Measurements from ENCODE around the gene FAR2.

Gene FAR2

DNA sequence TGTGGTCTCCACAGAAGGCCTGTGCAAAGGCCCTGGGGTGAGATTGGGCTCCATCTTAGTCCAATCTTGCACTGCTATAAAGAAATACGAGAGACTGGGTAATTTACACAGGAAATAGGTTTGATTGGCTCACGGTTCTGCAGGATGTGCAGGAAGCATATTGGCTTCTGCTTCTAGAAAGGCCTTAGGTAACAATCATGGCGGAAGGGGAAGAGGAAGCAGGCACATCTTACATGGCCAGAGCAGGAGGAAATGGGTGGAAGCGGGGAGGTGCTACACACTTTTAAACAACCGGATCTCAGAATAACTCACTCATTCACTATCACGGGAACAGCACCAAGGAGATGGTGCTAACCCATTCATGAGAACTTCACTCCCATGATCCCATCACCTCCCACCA is 55.4 kb downstream of the FAR2 start:
- no peak for DNase-seq (ENCODE audit: low spot score)

DNA sequence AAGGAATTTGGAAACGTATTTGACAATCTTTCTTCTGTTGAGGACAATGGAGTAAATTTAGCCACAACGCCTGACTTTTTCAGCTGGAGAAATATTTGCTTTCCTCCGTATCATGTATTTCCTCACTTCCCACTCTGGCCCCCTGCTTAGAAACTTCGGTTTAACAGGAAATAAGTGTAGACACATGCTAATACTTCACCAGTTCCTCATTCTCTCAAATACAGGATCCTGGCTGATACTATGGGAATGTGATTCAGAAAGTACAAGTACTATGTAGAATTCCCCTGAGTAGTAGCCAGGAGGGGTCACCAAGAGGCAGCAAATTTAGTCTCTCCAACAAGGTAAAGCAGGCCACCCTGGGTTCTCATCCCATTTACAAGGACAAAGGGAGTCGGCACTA is 58.0 kb downstream of the FAR2 start:
- no peak for DNase-seq (ENCODE audit: low spot score)

DNA sequence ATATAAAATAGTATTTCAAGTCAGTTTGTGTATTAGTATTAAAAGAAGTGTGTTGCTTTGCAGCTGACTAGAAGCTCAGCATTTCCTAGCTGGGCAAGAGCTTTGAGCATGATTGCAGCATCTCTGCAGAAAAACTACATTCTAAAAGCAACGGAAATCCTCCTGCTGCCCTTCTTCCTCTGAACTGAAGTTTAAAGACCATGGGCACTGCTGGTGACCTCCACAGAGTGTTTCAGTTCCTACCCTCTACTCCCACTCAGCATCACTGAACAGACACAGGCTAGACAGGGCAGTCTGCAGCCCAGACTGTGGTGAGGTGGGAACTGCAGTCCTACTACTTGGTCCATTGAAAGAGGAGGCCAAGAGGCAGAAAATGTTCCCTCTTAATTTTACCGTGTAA is 59.0 kb downstream of the FAR2 start:
- no peak for DNase-seq (ENCODE audit: low spot score)

DNA sequence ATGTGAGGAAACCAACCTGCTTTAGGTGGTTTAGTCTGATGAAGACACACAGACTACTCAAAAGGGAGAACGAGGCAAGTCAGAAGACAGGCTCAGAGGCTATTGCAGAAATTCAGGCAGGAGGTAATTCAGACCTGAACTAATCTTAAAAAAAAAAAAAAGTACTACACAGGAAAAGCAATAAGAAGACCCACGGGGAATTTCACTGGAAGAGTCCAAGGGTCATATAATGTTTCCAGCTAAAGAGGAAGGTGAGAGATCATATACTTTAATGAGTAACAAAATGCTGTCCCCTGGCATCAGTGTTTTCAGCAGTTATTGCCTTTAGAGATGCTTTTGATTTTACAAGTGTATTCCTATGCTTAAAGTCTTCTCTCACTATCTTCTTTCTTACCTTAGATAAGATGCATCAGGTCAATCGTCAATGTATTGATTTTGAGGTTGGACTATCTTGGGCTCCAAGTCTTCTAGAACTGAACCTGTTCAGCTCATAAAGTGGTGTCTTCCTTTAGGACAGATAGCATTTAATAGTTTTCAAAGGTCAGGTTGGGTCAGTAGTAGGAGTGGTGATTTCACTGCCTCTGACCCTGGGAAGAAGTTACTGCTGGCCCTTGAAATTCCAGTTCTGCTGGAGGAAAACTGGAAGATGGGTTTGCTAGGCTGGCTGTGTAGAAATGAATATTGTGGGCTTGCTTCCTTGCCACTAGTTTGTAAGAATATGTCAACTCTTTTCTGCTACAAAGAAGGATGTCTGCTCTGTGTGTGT is 60.0 kb downstream of the FAR2 start:
- DNase-seq (ENCODE audit: low spot score), result no peak

DNA sequence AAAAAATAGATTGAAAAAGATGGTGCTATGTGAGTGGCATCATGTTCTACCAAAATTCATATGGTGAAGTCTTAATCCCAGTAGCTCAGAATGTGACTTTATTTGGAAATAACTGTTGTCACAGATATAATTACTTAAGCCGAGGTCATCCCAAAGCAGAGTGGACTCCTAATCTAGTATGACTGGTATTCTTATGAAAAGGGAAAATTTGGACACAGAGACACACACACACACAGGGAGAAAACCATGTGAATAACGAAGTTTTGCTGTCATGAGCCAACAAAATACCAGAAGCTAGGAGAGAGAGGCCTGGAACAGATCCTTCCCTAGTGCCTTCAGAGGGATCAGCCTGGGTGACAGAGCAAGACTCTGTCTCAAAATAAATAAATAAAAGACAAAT is 62.6 kb downstream of the FAR2 start:
- no peak for DNase-seq (ENCODE audit: low spot score)

DNA sequence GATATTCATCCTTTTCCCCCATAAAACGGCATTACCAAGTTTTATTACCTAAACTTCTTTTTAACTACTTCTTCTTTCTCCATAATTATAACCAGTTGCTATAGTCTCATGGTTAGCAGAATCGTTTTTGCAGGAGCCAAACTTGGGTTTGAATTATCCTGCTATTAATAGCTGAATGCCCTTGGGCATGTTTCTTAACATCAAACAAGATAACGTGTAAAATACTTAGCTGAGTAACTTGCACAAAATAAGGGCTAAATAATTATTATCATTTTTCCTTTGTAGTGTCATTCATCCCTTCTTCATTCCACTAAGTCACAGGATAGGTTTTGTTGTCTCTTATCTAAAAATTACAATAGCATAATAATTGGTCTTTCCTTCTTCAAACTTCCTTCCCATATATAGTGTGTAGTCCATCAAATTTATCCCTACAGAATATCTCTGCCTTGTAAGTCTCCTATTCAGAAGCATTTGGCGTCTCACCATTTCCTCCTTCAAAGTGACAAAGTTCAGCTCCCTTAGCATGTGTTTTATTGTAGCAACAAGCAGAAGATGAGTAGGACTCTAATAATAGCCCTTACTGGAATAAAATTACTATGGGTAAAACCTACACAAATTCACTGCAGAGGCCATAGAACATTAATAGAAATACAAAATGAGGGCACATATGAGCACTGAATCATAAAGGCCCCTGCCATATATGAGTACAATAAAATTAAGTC is 63.8 kb downstream of the FAR2 start:
- no peak for DNase-seq (ENCODE audit: low spot score)

DNA sequence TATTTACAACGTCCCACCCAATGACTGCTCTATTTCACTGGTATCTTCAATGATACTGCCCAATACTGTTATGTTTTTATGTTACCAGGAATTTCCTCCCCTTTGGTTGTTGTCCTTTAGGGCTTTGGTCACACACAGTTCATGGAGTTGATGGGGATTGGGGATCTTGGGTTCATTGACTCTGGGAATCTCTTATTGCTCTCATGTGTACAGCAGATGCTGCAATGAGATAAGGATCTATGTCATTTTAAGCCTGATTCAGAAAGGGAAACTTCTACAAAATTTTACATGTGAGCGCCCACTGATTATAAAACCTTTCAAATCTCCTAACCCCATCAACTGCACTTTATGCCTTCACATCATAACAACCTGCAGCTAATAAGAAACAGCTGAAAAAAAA is 67.2 kb downstream of the FAR2 start:
- DNase-seq (ENCODE audit: low spot score), result no peak

DNA sequence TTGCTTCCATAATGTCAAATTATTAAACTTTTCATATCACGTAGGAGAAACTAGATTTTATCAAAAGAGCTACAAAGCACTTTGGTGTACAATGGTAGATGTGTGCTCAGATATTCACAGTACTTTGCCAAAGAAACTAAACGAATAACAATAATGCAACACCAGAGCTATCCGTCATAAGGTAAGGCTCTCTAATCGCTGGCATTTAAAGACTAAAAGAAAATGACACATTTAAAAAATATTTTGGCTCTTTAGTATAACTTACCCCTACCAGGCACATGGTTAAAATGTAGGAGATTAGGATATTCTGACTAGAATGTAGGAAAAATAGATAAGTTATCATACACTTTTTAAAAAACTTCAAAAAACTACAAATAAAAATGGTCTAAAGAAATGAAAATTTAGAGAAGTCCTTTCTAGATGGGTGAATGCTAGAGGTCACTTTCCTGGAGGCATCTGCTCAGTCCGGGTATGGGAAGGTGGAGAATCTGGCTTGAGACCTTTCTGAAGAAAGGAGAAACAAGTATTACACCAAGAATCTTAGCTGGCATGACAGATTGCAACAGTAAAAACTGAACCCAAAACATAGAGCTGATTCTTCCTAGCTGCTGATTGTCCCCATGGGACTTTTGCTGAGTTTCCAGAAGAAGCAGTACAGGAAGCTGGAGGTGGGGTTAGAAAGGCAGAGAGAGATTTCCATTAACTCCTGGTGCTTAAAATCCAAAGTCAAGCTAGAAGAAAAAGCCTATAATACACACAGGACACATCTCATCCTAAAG is 67.9 kb downstream of the FAR2 start:
- no peak for DNase-seq (ENCODE audit: low spot score)

DNA sequence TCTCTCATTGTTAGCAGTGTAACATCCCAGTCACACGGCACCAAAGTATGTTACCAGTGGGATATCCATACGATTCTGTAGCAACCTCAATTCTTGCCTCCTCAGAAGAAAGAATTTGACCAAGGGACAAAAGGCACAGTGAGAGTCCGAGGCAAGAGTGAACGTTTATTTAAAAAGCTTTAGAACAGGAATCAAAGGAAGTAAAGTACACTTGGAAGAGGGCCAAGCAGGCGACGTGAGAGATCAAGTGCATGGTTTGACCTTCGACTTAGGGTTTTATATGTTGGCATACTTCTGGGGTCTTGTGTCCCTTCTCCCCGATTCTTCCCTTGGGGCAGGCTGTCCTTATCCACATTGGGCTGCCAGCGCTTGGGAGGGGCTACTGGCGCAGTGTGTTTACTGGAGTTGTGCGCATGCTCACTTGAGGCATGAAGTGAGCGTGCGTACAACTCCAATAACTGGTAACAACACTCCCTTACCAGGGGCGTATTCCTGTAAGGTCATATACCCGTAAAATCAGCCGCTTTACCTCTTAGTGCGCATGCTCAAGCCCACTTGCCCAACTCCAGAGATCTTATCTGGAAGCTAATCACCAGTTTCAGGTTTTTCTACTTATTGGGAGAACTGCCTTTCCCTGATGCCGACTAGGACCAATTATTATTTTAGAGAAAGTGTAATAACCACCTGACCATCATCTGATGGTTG is 71.7 kb downstream of the FAR2 start:
- DNase-seq (ENCODE audit: low spot score), result no peak

DNA sequence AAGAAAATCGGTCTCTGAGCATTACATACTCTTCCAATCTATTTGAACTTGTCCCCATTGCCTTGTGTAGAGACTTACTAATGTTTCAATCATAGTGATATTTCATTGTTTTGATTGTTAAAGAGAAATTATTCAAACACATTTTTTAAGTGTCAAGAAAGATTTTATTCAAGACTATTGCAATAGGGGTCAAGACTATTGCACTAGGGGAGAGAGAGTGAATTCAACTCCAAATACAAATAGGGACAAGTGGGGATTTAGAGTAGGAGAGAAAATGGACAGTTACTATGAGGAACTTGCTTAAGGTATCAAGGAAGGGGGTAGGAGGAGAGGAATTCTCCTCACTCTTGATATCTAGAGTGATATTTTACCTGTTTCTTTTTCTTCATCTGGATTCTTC is 73.1 kb downstream of the FAR2 start:
- no peak for DNase-seq (ENCODE audit: low spot score)

DNA sequence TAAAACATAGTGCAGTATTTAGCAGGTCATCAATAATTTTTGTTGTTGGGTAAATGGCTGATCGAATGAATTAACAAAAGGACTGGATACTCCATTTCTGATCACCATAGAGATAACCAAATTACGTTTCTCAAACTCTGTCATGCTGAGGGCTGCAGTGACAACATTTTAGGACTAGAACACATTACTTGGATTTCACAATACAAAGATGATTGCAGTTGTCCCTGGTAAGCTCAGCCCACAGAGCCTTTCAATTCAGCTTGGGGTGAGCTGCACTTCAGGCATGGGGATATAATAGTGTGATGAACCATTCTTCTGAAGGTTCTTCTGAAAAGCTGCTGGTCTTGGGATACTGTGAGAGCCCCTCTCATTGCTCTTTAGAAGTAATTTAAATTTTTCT is 74.3 kb downstream of the FAR2 start:
- no peak for DNase-seq (ENCODE audit: low spot score)

DNA sequence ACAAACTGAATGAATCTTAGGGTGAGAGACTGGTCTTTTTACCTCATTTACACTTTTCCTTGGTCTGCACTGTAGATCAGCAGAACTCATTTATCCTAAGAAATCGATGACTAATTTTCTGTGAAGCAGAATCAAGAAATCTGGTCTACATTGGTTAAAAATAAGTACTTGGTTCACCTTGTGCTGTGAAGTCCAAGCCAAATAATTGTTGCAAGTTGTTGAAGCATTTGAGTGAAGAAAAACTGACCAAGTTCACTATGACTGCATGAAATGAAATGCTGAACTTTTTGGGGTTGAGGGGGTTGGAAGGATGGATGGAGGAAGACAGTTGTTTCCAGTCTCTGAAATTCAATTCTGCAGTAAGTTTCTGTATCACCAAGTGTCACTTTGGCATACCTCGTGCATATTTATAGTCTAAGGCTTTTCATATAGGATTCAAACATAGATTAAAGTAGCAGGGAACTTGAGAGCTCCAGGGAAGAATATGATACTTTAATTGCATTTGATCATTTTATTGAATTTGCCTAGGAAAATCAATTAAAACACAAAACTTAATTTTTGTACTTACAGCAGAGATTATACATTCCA is 75.0 kb downstream of the FAR2 start:
- no peak for DNase-seq (ENCODE audit: low spot score)

DNA sequence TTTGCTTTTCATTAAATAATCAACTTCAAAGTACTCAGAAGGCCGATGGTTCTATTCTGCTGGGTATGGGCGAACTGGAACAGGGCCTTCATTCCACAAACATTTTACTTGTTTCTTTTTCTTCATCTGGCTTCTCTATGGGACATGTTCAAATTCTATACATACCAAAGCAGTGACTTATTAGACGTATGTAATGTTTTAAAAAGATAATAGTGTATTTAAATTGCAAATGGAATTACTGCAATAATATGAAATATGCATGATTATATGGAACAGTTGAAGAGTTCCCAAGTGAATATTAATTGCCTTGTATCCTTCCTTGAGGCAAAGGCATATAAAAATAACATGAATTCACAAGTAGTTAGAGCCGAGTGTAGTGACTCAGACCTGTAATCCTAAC is 75.5 kb downstream of the FAR2 start:
- no peak for DNase-seq (ENCODE audit: low spot score)

DNA sequence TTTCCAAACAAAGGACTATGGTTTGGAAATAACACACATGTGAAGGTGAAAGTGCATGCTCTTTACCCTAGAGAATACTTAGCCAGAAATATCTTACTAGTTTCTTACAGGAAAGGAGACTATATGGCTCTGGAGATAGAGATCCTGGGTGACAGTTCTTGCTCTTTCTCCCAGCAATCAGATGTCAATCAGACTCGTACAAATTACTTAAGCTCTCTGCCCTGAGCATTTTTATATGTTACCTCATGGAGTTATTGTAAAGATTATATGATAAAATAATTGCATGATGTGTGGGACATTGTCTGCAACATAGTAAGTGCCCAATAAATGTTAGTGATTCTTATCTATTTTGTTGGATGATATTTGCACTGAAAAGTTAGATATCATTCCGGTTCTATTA is 76.8 kb downstream of the FAR2 start:
- no peak for DNase-seq (ENCODE audit: low spot score)

DNA sequence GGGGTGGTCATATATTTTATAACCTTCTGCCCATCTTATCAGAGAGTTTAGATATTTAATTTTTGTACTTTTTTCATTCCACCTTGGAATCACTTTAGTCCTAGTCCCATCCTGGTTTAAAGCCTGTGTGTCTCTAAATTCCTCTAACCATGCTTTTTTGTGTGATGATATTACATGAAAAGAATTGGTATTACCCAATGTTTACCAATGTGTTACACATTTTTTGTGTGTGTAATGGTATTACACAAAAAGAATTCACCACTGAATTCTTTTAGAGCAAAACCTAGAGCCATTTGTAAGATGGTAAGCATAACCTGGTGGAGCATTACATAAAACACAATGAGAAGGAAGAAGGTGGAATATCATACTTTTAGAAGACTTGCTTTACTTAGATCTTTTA is 77.5 kb downstream of the FAR2 start:
- DNase-seq (ENCODE audit: low spot score), result no peak

DNA sequence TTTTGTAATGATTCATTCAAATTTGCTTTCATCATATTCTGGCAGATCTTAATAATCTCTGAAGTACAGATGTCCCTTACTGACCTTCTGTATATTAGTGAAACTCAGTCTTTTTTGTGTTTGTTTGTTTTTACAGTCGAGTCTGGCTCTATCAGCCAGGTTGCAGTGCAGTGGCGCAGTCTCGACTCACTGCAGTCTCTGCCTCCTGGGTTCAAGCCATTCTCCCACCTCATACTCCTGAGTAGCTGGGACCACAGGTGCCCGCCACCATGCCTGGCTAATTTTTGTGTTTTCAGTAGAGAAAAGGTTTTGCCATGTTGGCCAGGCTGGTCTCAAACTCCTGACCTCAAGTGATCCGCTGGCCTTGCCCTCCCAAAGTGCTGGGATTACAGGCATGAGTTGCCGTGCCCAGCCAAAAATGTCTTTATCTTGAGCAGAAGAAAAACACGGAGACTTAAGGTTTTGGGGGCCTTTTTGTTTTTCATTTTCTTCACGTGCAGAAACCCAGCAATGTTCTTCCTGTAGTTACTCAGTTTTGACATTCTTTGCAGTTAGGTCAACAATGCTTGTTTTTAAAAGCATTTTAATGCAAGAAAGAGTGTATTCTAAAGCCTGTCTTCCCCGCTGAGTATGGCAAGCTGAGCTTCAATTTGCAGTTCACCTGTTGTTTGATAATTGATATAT is 79.5 kb downstream of the FAR2 start:
- DNase-seq (ENCODE audit: low spot score), result no peak

DNA sequence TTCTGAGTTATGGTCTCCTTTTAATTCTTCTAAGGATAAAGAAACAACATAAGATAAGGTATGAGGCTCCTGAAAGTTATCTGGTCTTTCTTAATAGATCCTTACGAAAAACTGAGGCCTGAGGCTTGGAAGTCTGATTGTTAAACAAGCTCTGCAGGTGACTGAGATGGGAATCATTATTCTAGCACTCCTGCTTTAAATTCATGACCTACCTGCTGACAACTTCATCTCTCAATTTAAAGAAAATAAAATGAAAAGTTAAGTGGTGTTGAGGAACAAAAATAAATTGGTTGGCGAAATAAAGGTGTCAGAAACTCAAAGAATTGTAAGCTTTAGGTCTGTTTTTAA is 80.1 kb downstream of the FAR2 start:
- DNase-seq (ENCODE audit: low spot score), result no peak

DNA sequence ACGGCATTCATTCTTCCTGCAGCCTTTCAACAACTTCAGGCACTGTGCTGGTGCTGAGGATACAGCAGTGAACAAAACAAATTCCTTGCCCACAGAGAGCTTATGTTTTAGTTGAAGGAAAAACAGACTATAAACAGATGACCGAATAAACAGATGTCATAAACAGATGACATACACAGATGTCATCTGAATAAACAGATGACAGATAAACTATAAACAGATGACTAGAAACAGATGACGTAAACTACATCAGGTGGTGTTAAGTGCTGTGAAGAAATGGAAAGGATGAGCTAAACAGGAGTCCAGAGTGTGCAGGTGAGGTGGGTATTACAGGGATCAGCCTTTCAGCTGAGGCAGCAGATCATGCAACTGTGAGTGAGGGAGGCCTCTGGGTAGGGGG is 80.9 kb downstream of the FAR2 start:
- no peak for DNase-seq (ENCODE audit: low spot score)

DNA sequence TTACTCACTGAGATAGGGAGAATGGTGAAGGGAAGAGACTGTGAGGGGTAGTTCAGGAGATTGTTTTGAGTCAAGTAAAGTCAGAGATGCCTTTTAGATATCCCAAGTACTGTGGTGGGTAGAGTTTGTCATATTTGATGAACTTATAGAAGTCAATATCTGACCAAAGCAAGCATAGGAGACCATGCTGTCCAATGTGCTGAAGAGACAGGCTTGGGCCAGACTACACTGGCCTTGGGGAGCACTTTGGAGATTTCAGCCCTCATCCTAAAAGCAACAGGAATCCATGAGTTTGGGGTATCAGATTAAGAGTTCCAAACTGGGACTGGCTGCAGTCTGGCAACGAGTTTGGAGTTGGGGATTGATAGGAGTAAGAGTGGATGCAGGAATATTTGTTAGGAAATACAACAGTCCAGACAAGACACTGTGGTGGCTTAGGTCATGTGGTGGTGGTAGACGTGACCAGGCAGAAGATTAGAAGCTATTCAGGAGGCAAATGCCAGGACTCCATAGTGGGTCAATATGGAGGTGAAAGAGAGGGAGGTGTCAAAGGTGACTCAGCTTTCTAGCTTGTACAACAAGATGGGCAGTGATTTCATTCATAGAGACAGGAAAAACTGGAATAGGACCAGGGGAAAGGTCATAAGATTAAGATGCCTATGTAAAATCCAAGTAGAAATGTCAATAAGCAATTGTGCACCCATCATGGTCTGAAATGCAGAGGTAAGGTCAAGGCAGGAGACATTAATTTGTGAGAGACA is 81.9 kb downstream of the FAR2 start:
- no peak for DNase-seq (ENCODE audit: low spot score)

DNA sequence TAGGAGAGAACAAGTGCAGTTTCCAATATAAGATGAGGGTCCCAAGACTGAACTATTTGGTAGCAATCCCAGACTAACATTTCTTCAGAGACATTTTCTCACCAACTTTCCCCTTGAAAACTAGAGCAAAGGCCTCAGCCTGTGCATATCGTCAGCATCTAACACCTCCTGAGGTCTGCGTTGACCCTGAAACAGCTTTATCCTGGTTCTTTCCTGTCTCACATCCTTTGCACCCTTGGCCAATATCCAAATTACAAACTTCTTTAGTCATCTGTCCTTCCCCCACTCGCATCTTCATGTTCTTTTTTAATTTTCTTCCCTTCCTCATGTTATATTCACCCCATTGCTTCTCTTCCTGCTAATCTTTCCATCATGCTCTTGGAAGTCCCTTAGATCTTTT is 83.0 kb downstream of the FAR2 start:
- DNase-seq (ENCODE audit: low spot score), result no peak

DNA sequence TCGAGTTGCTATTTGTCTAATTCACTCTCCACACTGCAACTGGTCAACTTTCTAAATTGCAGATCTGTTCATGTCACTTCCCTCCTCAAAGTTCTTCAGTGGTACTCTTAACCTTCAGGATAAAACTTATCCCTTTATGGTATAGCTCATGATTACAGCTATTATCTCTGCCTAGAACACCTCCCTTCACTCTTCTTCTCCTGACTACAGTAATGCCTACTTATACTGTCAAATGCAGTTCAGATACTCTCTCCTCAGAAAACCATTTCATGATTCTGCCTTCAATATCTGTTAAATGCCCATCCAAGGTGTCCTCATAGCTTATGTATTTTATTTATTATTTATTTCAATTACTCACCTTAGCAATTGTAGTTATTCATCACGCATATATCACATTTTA is 85.5 kb downstream of the FAR2 start:
- DNase-seq (ENCODE audit: low spot score), result no peak

Data from activated CD4-positive, alpha-beta T cell treated with anti-CD3 and anti-CD28 coated beads, Interleukin-2, Interleukin-4, amounts not matched to agents 100 ng/mL and 50 ng/mL, durations not matched to agents 16 hours and 8 hours (primary cell).